PC-3 (cell line): ENCODE results near the gene CAPN5.

ENCODE experiments used
- EZH2 ChIP-seq: fragments of 300-600 bp; sonication (generic); IDR thresholded peaks from one replicate; pipeline ENCODE4 v1.6.1; 2017; ENCODE audit warnings: antibody characterized with exemption, mild to moderate bottlenecking, low read length; ENCODE audit not compliant: unreplicated experiment
- EZH2phosphoT487 ChIP-seq: fragments of 300-600 bp; sonication (generic); IDR thresholded peaks from 2 replicates; pipeline ENCODE4 v1.6.1; 2018; ENCODE audit warnings: mild to moderate bottlenecking, antibody characterized with exemption, low read length, borderline replicate concordance
- TF ChIP-seq, protein P1 (sequence below): fragments of 300-600 bp; sonication (generic); conservative IDR thresholded peaks from 2 replicates; pipeline ENCODE4 v1.5.1; 2017; ENCODE audit warnings: antibody characterized with exemption, low read depth, mild to moderate bottlenecking, low read length

- TF ChIP-seq, protein P1, sequence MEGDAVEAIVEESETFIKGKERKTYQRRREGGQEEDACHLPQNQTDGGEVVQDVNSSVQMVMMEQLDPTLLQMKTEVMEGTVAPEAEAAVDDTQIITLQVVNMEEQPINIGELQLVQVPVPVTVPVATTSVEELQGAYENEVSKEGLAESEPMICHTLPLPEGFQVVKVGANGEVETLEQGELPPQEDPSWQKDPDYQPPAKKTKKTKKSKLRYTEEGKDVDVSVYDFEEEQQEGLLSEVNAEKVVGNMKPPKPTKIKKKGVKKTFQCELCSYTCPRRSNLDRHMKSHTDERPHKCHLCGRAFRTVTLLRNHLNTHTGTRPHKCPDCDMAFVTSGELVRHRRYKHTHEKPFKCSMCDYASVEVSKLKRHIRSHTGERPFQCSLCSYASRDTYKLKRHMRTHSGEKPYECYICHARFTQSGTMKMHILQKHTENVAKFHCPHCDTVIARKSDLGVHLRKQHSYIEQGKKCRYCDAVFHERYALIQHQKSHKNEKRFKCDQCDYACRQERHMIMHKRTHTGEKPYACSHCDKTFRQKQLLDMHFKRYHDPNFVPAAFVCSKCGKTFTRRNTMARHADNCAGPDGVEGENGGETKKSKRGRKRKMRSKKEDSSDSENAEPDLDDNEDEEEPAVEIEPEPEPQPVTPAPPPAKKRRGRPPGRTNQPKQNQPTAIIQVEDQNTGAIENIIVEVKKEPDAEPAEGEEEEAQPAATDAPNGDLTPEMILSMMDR: no peak
- no peak for TF ChIP-seq EZH2phosphoT487
- TF ChIP-seq EZH2: no peak
Observed at GRCh38 chr11:77121876-77122575, 55.3 kb downstream of the CAPN5 start.
